Activated CD4-positive, alpha-beta T cell treated with anti-CD3 and anti-CD28 coated beads, Interleukin-2, amount 50 U/mL, for 16 hours (primary cell): ENCODE results near the gene STARD3.

Source experiments
- DNase-seq: peaks from one replicate; pipeline ENCODE4 v3.0.0-alpha.2; 2020

STARD3 gene

DNA sequence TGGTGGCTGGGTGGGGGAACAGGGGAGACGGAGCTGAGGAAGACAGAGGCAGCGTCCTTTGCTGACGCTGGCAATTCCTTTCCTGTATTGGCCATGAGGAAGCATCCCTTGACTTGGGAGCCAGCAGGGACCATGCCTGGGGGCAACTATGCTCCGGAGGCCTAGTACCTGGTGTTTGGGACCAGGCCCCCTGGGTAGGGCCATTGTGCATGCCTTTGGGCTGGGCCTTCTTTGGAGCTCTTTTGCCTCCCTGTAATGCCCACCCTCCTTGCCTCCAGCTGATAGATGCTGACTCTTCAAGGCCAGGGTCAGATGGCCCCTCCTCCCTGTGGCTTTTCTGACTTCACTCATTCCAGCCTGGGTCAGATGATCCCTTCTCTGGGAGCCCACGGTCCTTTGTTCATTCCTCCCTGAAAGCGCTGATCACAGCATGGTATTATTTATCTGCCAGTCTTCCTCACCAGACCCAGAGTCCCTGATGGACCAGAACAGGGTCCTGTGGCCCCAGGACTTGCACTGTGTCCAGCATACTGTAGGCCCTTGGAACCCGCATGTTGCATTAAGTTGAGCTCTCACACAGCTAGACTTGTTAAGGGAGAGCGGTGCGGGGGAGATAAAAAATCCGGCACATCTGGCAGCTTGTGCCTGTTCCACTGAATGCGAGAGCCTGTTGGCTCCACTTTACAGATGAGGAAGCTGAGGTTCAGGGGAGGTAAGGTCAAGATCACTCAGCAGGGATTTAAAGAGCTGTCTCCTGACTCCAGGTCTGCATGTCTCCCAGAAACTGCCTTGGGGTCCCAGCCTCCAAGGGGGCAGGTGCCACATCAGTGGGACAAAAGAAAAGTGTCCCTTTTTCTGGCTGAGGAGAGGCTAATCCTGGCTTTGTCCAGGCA lies 2.9 kb downstream of the STARD3 start:
- no peak for DNase-seq

GRCh38 chr17:39640591-39641031 lies 3.7 kb downstream of the STARD3 start:
- no peak for DNase-seq

GRCh38 chr17:39641097-39641496 lies 4.2 kb downstream of the STARD3 start:
- DNase-seq: no peak

GRCh38 chr17:39641883-39642282 lies 4.9 kb downstream of the STARD3 start:
- no peak for DNase-seq

DNA sequence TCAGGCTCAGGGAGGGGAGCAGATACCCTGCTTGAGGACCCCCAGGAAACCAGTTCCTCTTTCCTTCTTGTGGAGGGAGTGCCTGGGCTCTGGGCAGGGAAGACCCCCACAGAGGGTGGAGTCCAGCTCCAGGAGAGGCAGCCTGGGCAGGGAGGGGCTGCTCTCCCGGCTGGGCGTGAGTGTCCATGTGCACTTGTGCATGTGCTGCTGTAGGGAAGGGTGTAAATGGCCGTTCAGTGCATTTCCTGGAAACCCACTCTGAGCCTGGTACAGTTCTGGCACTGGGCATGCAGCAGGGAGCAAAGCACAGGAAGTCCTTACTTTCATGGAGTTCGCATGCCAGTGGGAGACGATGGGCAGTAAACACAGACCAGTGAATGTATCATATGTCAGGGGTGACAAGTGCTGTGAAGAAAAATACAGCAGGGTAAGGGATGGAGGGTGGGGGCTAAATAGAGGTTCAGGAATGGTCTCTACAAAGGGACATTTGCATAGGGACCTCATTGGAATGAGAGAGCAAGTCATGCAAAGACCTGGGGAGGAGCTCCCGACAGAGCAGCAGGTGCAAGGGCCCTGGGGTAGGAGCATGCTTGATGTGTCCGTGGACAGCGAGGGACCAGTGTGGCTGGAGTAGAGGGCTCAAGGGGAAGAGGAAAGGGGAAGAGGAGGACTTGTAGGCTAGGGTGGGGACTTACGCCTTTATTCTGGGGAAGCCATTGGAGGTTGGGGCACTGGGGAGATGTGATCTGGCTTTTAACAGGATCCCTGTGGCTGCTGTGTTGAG lies 5.5 kb downstream of the STARD3 start:
- no peak for DNase-seq

GRCh38 chr17:39643271-39643670 lies 6.3 kb downstream of the STARD3 start:
- no peak for DNase-seq

GRCh38 chr17:39647256-39647655 lies 10.3 kb downstream of the STARD3 start:
- no peak for DNase-seq

DNA sequence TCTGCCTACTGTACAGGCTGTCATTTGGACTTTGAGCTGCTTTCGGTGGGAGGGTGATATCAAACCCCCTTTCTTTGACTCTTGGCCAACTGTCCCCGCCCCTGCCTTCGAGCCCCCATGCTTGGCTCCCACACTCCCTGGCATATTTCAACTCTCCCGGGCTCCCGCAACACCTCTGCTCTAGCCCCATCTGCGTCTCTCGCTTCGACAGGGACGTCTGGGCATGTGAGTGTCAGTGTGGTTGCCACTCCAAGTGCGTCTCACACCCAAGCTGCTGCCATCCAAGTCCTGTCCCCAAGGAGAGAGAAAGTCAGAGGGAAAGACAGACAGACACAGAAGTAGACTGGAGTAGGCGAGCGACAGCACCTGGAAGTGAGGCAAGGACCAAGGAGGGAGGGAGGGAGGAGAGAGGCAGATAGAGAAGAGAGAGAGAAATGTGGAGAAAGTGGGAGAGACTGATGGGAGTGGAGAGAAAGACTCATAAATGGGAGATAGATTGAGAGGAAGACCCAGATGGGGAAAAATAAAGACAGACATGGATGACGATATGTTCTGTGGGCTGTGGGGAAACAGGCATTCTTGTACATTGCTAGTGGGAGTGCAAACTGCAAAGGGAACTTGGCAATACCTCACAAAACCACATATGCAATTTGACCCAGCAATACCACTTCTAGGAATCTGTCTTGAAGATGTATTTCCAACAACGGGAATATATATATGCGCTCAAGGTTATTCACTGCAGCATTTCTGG lies 11.8 kb downstream of the STARD3 start:
- DNase-seq: no peak

DNA sequence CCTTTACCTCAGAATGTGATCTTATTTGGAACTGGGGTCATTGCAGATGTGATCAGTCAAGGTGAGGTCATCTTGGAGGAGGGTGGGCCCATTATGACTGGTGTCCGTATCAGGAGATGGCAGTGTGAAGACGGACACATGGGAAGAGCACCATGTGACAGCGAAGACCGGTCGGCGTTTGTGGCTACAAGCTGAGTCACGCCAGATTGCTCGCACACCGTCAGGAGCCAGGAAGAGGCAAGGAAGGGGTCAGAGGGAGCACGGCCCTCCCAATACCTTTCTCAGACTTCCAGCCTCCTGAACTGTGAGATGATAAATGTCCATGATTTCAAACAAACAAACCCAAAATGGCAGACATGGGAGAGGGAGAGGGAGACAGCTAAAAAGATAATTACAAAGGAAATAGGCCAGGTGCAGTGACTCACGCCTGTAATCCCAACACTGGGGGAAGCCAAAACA lies 13.2 kb downstream of the STARD3 start:
- DNase-seq: no peak

DNA sequence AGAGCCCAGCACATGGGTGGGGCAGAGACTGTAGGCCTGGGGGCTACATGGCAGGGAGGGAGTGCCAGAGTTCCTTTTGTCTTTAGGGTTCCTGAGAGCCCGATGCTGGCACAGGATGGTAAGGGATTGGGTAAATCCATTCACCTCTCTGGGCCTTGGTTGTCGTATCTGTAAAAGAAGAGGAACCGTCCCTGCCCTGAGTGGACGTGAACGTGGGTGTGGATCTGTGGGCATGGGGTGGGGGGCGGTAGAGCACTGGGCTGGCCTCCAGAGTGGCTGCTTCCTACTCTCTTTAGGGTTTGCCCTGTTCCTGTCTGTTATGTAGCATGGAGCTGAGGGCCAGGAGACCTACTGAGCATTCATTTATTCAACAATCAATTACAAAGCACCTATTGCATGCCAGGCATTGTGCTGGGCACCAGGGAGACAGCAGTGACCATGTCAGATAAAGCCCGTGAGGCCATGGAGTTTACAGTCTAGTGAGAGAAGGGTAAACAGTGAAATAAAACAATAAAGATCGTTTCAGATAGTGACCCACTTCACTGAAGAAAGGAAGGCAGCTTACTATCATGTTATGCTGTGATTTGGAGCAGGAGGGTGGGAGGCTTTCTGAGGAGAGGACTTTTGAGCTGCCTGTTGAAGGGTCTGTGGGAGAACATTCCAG lies 15.1 kb downstream of the STARD3 start:
- no peak for DNase-seq

GRCh38 chr17:39652587-39653315 lies 15.8 kb downstream of the STARD3 start:
- no peak for DNase-seq

GRCh38 chr17:39653316-39653661 lies 16.3 kb downstream of the STARD3 start:
- no peak for DNase-seq

- DNase-seq: peak; percentile 79
These were observed 16.9 kb downstream of the STARD3 start for GRCh38 chr17:39653662-39654331.

- DNase-seq: no peak
These were observed 18.2 kb downstream of the STARD3 start for GRCh38 chr17:39655105-39655504.

- no peak for DNase-seq
These were observed 21.4 kb downstream of the STARD3 start for GRCh38 chr17:39658346-39658745.

DNA sequence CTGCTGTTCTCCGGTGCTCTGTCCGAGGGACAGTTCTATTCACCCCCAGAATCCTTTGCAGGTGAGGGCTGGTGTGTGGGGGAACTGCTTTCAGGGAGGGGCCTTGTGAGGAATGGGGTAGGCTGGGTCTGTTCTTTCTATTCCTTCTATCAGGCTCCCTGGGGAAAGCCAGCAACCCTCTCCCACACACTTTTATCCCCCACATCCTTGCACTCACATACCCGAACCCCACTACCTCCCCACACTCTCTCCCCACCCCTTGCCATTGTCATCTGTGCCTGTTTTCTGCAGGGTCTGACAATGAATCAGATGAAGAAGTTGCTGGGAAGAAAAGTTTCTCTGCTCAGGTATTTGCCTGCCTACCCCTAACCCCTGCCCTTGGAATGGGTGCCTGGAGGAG lies 21.8 kb downstream of the STARD3 start:
- DNase-seq: no peak

DNA sequence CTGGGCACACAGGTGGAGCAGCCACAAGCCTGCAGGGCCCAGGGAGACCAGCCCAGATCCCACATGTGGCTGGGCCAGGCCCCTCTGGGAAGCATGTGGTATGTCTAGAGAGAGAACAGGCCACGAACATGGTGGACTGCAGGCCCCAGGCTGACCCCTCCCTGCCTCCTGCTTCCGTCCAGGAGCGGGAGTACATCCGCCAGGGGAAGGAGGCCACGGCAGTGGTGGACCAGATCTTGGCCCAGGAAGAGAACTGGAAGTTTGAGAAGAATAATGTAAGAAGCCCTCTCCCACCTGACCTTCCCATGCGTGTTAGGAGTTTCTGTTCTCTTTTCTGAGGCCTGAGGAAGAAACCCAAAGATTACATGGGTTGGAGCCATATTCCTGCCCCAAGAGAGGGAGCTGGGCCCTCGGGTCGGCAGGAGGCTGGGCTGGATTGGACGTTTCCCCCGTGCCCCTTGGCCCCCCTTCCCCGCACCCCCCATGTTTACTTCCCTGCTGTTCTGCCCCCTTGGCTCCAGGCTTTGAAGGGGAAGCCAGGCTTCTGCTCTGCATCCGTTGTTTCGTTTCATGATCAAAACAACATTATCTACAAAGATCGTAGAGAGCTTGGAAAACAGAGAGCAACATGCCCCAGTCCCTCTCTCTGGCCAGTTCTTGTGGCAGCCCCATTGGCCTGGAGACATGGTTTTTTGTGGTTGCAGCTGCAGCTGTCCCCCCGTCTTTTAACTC lies 22.5 kb downstream of the STARD3 start:
- no peak for DNase-seq

GRCh38 chr17:39660011-39660360 lies 23.0 kb downstream of the STARD3 start:
- DNase-seq: no peak

GRCh38 chr17:39660397-39661385 lies 23.7 kb downstream of the STARD3 start:
- DNase-seq: no peak
